CD4-positive, alpha-beta T cell treated with Interleukin-17A for 4 hours (primary cell): ENCODE measurements around the gene OR8B2.
"Not testable (repeated sequence)": the region's sequence is repeated elsewhere in the genome, so short reads cannot be mapped to it uniquely, and the experiment has no call there.

Experiments
- DNase-seq: peaks from one replicate; pipeline ENCODE4 v3.0.0-alpha.2; 2020; ENCODE audit warnings: mixed read lengths

Gene OR8B2, protein sequence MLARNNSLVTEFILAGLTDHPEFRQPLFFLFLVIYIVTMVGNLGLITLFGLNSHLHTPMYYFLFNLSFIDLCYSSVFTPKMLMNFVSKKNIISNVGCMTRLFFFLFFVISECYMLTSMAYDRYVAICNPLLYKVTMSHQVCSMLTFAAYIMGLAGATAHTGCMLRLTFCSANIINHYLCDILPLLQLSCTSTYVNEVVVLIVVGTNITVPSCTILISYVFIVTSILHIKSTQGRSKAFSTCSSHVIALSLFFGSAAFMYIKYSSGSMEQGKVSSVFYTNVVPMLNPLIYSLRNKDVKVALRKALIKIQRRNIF

GRCh38 chr11:124384399-124384798, at the start of gene OR8B2:
Gene OR8B2, minus strand, starts transcription at chr11:124384499. Its CDS starts 1,156 bp downstream, at chr11:124383343.
- DNase-seq, result no peak

GRCh38 chr11:124429599-124429998, 45.3 kb upstream of the OR8B2 start:
- DNase-seq, result no peak

DNA sequence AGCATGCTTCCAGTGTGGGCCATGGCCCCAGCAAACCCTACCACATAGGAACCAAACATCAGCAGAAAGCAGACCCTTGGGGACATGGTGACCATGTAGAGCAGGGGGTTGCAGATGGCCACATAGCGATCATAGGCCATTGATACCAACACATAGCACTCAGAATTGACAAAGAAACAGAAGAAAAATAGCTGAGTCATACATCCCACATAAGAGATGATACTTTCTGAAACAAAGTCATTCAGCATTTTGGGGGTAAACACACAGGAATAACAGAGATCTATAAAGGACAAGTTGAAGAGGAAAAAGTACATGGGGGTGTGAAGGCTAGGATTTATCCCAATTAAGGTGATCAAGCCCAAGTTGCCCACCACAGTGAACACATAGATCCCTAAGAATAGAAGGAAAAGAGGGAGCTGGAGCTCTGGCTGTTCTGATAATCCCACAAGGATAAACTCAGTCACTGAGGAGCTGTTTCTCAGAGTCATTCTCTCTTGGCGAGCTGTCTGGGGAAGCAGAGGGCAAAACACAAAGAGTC, 40.2 kb upstream of the OR8B2 start, which contains the start of gene OR8B4:
OR8B4 (minus strand) TSS at position 488 of the 538 bp plus-strand sequence; CDS start at position 488, 0 bp downstream.
- DNase-seq, result no peak

DNA sequence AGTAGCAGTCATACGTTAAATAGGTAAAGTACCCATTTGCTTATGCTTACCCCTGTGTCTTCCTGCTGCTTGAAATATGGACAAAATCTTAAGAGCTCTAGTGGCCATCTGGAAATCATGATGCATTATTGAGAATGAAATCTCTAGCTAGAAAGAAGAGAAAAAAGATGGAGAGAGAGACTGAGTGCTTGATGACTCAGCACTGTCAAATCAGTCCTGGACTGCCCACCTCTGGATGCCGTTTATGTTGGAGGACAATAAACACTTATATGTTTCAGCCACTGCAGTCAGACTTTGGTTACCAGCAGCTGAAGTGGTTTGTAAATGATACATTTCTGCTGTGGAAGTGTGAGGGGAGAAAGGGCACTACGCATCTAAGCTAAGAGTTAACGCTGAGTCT, 36.7 kb upstream of the OR8B2 start:
- no peak for DNase-seq

DNA sequence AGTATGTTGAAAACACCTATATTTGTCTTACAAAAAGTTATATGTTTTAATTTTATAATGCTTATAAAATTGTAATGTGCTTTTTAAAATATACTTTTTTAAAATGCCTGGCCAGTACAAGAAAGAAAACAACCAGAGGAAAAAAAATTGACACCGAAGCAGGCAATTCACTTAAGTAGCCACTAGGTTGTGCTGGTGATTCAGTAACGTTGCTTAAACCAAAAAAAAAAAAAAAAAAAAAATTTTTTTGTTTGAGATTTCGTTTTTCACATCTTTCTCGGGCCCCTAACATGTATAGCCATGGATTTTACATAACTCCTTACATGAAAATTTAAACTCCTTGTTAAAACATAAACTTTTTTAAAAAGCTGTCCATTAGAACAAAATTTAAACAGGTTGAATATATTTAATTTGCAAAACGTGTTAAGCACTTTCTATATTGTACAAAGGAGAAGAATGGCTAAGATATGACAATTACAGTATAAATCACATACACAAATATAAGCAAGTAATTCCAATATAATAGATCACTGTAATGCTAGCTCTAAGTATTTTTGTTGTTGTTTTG, 31.1 kb upstream of the OR8B2 start:
- no peak for DNase-seq

DNA sequence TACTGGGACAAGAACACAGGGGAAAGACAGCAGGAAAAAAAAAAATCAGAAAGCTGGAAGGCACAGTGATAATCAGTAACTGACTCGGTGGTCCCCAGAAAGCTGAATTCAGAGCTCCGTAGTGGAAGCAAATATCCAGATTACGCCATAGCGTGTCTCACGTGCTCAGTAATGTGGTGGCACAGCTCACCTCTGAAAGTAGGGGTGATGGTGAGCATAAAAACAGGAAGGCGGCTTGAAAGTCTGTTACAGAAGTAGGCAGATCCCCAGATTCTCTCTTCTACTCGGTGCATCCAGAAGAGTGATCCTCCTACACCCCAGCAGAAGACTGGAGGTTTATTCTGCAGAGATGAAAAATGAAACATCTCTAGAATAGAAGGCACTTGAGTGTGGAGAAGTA, 25.6 kb upstream of the OR8B2 start:
- DNase-seq, result no peak

- DNase-seq, result no peak
These were observed 21.3 kb upstream of the OR8B2 start for GRCh38 chr11:124405581-124405980.

GRCh38 chr11:124403186-124403585, 18.9 kb upstream of the OR8B2 start:
- DNase-seq, result not testable (repeated sequence)

GRCh38 chr11:124402326-124402922, 18.1 kb upstream of the OR8B2 start:
- peak; percentile 30 for DNase-seq

- DNase-seq, result no peak
These were observed 14.6 kb upstream of the OR8B2 start, which contains the start of gene OR8B3 for GRCh38 chr11:124398924-124399323. Gene OR8B3, minus strand, starts transcription at chr11:124399024. Its CDS starts 1,673 bp downstream, at chr11:124397351.

DNA sequence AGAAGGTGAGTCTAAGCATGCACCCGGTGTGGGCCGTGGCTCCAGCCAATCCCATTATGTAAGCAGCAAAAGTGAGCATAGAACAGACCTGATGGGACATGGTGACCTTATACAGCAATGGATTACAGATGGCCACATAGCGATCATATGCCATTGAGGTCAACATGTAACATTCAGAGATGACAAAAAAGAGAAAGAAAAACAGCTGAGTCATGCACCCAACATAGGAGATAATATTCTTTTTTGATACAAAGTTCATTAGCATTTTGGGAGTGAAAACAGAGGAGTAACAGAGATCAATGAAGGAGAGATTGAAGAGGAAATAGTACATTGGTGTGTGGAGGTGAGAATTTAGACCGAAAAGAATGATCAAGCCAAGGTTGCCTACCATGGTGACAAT, 12.5 kb upstream of the OR8B2 start:
- not testable (repeated sequence) for DNase-seq

DNA sequence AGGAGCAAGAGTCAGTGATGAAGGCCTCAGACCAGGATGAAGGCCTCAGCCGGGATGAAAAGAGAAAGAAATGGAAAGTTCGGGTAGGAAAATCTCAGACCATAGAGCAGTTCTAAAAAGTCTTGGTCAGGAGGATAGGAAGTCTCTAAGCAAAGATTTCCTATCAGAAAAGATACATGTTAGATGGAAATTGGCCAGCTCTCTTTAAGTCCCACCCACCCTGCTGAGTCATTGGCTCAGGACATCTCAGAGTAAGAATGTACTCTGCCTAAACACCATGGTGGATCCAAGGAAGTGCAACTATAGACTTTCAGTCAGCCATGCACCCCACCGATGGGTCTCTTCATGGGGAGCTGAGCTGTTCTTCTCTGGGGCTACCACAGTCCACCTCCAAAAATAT, 10.1 kb upstream of the OR8B2 start:
- no peak for DNase-seq

GRCh38 chr11:124382857-124383256, 1.4 kb downstream of the OR8B2 start:
- DNase-seq, result not testable (repeated sequence)

DNA sequence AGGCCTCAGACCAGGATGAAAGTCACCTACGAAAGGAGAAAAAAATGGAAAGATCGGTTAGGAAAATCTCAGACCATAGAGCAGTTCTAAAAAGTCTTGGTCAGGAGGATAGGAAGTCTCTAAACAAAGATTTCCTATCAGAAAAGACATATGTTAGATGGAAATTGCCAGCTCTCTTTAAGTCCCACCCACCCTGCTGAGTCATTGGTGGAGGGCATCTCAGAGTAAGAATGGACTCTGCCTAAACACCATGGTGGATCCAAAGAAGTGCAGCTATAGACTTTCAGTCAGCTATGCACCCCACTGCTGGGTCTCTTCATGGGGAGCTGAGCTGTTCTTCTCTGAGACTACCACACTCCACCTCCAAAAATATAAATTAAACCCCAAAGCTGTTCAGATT, 3.7 kb downstream of the OR8B2 start:
- no peak for DNase-seq

DNA sequence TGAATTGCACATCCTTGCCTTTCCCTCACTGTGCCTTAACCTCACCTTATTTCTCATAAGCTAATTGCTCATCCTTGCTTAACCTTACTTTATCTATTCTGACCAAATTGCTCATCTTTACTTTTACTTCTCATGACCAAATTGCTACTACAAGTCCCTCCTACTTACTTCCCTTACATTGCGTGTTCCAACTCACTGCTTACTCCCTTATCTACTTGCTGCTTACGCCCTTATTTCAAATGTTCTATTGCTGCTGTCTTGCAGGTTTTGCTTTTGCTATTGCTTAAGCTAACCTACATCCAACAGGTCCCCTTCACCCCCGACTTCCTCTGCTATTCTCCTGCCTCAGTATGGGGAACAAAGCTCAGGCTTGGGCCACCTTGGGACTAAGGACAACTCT, 8.0 kb downstream of the OR8B2 start:
- no peak for DNase-seq

- DNase-seq, result no peak
These were observed 24.7 kb downstream of the OR8B2 start for GRCh38 chr11:124359566-124359965.

DNA sequence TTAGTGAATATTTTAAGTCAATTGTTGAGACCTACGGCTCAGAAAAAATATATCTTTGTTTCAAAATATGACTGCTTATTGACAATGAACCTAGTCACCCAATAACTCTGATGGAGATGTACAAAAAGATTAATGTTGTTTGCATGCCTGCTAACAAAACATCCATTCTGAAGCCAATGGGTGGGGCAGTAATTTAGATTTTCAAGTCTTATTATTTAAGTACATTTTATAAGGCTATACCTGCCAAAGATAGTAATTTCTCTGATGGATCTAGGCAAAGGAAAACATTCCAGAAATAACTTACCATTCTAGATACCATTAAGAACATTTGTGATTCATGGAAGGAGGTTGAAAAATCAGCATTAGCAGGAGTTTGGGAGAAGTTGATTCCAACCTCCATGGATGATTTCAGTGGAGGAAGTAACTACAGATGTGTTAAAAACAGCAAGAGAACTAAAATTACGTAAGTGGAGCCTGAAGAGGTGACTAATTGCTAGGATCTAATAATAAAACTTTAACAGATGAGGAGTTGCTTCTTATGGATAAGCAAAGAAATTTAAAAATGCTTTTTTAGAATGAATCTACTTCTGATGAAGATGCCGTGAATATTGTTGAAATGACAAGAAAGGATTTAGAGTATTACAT, 37.9 kb downstream of the OR8B2 start:
- DNase-seq, result no peak

GRCh38 chr11:124344346-124344745, 40.0 kb downstream of the OR8B2 start:
- DNase-seq, result no peak

- DNase-seq, result no peak
These were observed 44.2 kb downstream of the OR8B2 start for GRCh38 chr11:124340142-124340447.

DNA sequence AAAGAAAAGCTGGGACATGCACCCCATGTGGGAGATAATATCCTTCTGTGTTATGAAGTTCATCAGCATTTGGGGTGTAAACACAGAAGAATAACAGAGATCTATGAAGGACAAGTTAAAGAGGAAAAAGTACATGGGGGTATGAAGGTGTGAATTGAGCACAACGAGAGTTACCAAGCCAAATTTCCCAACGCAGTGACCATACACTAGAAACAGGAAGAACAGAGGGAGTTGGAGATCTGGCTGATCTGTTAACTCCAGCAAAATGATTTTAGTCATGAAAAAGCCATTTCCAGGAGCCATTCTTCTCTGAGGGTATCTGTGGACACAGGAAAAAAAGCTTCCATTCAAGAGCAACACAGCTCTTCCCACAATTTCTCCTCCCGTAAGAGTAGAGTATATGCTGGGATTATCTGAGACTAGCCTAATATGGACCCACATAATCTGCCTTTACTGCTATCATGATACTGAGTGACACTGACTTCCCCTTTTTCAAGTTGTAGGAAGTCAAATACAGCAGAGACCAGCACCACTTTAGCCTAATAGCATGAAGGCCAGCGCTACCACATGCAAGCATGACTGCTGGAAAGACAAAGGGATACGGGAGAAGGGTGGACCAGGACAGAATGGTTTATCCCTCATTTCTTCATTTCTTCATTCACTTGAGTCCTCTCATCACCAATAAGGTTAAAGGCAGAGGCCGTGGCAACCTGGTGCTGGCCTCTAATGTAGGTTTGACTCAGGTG, 44.7 kb downstream of the OR8B2 start:
- no peak for DNase-seq
